Prostate gland (tissue), 2 donors: ENCODE data around the gene MRPL48. TPM values are rescaled to one million over a fixed set of nuclear protein-coding genes. Genes with fewer than 3 reads are reported as not detected.

ENCODE experiments used
- DNase-seq: peaks from one replicate; pipeline ENCODE4 v3.0.0-alpha.2; 2019; ENCODE audit warnings: low spot score
- H3K27ac ChIP-seq, 2 donors: fragments of 200-600 bp; sonication (generic); 2 replicates each; pipeline ENCODE4 v1.5.1; 2017 to 2019
- H3K27me3 ChIP-seq: fragments of 200-600 bp; sonication (generic); replicated peaks from 2 replicates; pipeline ENCODE4 v1.5.1; 2019; ENCODE audit not compliant: insufficient read depth
- H3K36me3 ChIP-seq, 2 donors: fragments of 200-600 bp; sonication (generic); 1 replicate in 1 of 2; 2 replicates in 1 of 2; pipeline versions ENCODE4 v1.5.1 to v1.8.1; 2017 to 2019
- H3K4me1 ChIP-seq: fragments of 200-600 bp; sonication (generic); replicated peaks from 2 replicates; pipeline ENCODE4 v1.5.1; 2019
- H3K4me3 ChIP-seq, 2 donors: fragments of 200-600 bp; sonication (generic); 2 replicates each; pipeline ENCODE4 v1.5.1; 2017 to 2019
- H3K9me3 ChIP-seq: fragments of 200-600 bp; sonication (generic); 2 replicates; pipeline ENCODE4 v1.5.1; 2017
- CTCF ChIP-seq, 4 experiments: fragments of 200-600 bp in 2 of 4; fragments of 450-650 bp in 2 of 4; sonication (generic) in 2 of 4; IDR thresholded peaks; 1 replicate in 3 of 4; 2 replicates in 1 of 4; pipeline ENCODE4 v1.5.1; 2016 to 2019; ENCODE audit warnings: antibody characterized with exemption in 4 of 4, mild to moderate bottlenecking in 2 of 4, moderate library complexity in 2 of 4
- POLR2A ChIP-seq: fragments of 450-650 bp; IDR thresholded peaks from one replicate; pipeline ENCODE4 v1.6.1; 2016; ENCODE audit warnings: antibody characterized with exemption, mild to moderate bottlenecking
- POLR2AphosphoS5 ChIP-seq: sonication (generic); formaldehyde crosslinking; IDR thresholded peaks from one replicate; pipeline ENCODE4 v1.6.1; 2017; ENCODE audit warnings: antibody characterized with exemption
- WGBS: methylation state at CpG from one replicate; pipeline ENCODE4 v1.1.5; 2018; 5-methylcytosine and 5-hydroxymethylcytosine counted together
- intact Hi-C: fragments of 100-400 bp; cut with DNase I; formaldehyde crosslinking; loops from one replicate; pipeline ENCODE4 v1.14.2; 2022
- total RNA-seq, 2 donors: library from RNA; depleted of rRNA; stranded (reverse); fragments of >200 nt; gene quantifications; one replicate each; pipeline ENCODE4 v1.1.0, GENCODE V29; 2016

Gene MRPL48
- total RNA-seq, 2 donors from 2014 or later, result 11.1 to 33.0 TPM

GRCh38 chr11:73851046-73851764 lies 63.5 kb downstream of the MRPL48 start:
- Histone ChIP-seq H3K9me3 (no peaks in the 10 kb centered on the region), H3K4me3 (no peak overlapping the region), H3K4me1 (no peaks in the 10 kb centered on the region), H3K36me3 (no peaks in the 10 kb centered on the region), H3K27ac (no peak overlapping the region), H3K27me3 (no peaks in the 10 kb centered on the region)
- 93% methylated on average over 3 of the region's 3 CpGs for WGBS
- intact Hi-C loops, result no loop called here
- no peak for DNase-seq
- TF ChIP-seq POLR2AphosphoS5, result no peak
- TF ChIP-seq POLR2A, result no peak
- no peak for TF ChIP-seq CTCF (IDR thresholded peaks at IDR 0.05)

- Histone ChIP-seq H3K36me3 (no peaks in the 10 kb centered on the region), H3K27ac (no peak overlapping the region), H3K4me1 (no peaks in the 10 kb centered on the region), H3K4me3 (no peak overlapping the region), H3K9me3 (no peaks in the 10 kb centered on the region), H3K27me3 (no peaks in the 10 kb centered on the region)
- TF ChIP-seq POLR2AphosphoS5, result no peak
- TF ChIP-seq POLR2A, result no peak
- no peak for TF ChIP-seq CTCF (IDR thresholded peaks at IDR 0.05)
- WGBS, result 83% methylated on average over 3 of the region's 3 CpGs
- intact Hi-C loops, result no loop called here
- DNase-seq, result no peak
Measured at GRCh38 chr11:73852049-73852448, 64.4 kb downstream of the MRPL48 start.

GRCh38 chr11:73854680-73855079 lies 67.0 kb downstream of the MRPL48 start:
- WGBS, result 85% methylated on average over 1 of the region's 1 CpG
- intact Hi-C loops, result no loop called here
- Histone ChIP-seq H3K9me3 (no peaks in the 10 kb centered on the region), H3K4me1 (no peaks in the 10 kb centered on the region), H3K4me3 (no peak overlapping the region), H3K27me3 (no peaks in the 10 kb centered on the region), H3K27ac (no peak overlapping the region), H3K36me3 (no peaks in the 10 kb centered on the region)
- no peak for DNase-seq
- TF ChIP-seq POLR2A, result no peak
- TF ChIP-seq CTCF (IDR thresholded peaks at IDR 0.05), result no peak
- TF ChIP-seq POLR2AphosphoS5, result no peak

- WGBS, result 100% methylated on average over 1 of the region's 1 CpG
- H3K4me1 ChIP-seq, result no peaks in the 10 kb centered on the region
- H3K27ac ChIP-seq, result no peak overlapping the region
- intact Hi-C loops, result no loop called here
- H3K27me3 ChIP-seq, result no peaks in the 10 kb centered on the region
- H3K36me3 ChIP-seq, result no peaks in the 10 kb centered on the region
- TF ChIP-seq POLR2A (no peak), CTCF (IDR thresholded peaks at IDR 0.05) (no peak)
- H3K4me3 ChIP-seq, result no peak overlapping the region
- no peaks in the 10 kb centered on the region for H3K9me3 ChIP-seq
- no peak for DNase-seq
Measured at GRCh38 chr11:73856031-73856567, 68.4 kb downstream of the MRPL48 start.

GRCh38 chr11:73859671-73860070 lies 72.0 kb downstream of the MRPL48 start:
- H3K9me3 ChIP-seq, result no peaks in the 10 kb centered on the region
- no peak overlapping the region for H3K4me3 ChIP-seq
- TF ChIP-seq POLR2A, result no peak
- H3K27ac ChIP-seq, result no peak overlapping the region
- WGBS, result 96% methylated on average over 2 of the region's 2 CpGs
- intact Hi-C loops, result no loop called here
- no peaks in the 10 kb centered on the region for H3K4me1 ChIP-seq
- no peaks in the 10 kb centered on the region for H3K27me3 ChIP-seq
- H3K36me3 ChIP-seq, result no peaks in the 10 kb centered on the region
- no peak for DNase-seq
